ENCODE measurements around the gene DEPDC4. TPM values are rescaled to one million over a fixed set of nuclear protein-coding genes. Genes with fewer than 3 reads are reported as not detected.
"Not testable (repeated sequence)": the region's sequence is repeated elsewhere in the genome, so short reads cannot be mapped to it uniquely, and the experiment has no call there.

The DEPDC4 gene
- total RNA-seq, 1 donor from 2014 or later: 0.82 TPM

GRCh38 chr12:100225491-100225890, 41.4 kb downstream of the DEPDC4 start:
- Mint-ChIP-seq H3K4me3 (ENCODE audit: unreplicated experiment) (no peak overlapping the region), H3K36me3 (ENCODE audit: low read depth, unreplicated experiment) (no peaks in the 10 kb centered on the region), H3K27ac (ENCODE audit: unreplicated experiment) (no peak overlapping the region), H3K4me1 (ENCODE audit: unreplicated experiment) (no peaks in the 10 kb centered on the region), H3K9me3 (ENCODE audit: unreplicated experiment) (no peaks in the 10 kb centered on the region), H3K27me3 (ENCODE audit: unreplicated experiment) (peaks cover 2% of the 10 kb centered on the region)
- no peak for TF ChIP-seq CTCF (IDR thresholded peaks at IDR 0.05; ENCODE audit: unreplicated experiment)
- DNase-seq (ENCODE audit: low spot score): no peak

GRCh38 chr12:100222173-100222572, 44.7 kb downstream of the DEPDC4 start:
- not testable (repeated sequence) for H3K36me3 Mint-ChIP-seq (ENCODE audit: low read depth, unreplicated experiment); H3K4me1 Mint-ChIP-seq (ENCODE audit: unreplicated experiment); H3K4me3 Mint-ChIP-seq (ENCODE audit: unreplicated experiment); H3K9me3 Mint-ChIP-seq (ENCODE audit: unreplicated experiment); DNase-seq (ENCODE audit: low spot score); H3K27me3 Mint-ChIP-seq (ENCODE audit: unreplicated experiment); H3K27ac Mint-ChIP-seq (ENCODE audit: unreplicated experiment)

- H3K4me1 Mint-ChIP-seq (ENCODE audit: unreplicated experiment): peaks cover 6% of the 10 kb centered on the region
- no peak overlapping the region for H3K27ac Mint-ChIP-seq (ENCODE audit: unreplicated experiment)
- TF ChIP-seq CTCF (IDR thresholded peaks at IDR 0.05; ENCODE audit: unreplicated experiment): no peak
- no peak overlapping the region for H3K4me3 Mint-ChIP-seq (ENCODE audit: unreplicated experiment)
- no peaks in the 10 kb centered on the region for H3K36me3 Mint-ChIP-seq (ENCODE audit: low read depth, unreplicated experiment)
- no peaks in the 10 kb centered on the region for H3K27me3 Mint-ChIP-seq (ENCODE audit: unreplicated experiment)
- no peaks in the 10 kb centered on the region for H3K9me3 Mint-ChIP-seq (ENCODE audit: unreplicated experiment)
- no peak for DNase-seq (ENCODE audit: low spot score)
Observed at GRCh38 chr12:100221523-100221922, 45.4 kb downstream of the DEPDC4 start.

GRCh38 chr12:100219328-100220109, 47.4 kb downstream of the DEPDC4 start:
- H3K4me1 Mint-ChIP-seq (ENCODE audit: unreplicated experiment): peaks cover 6% of the 10 kb centered on the region
- no peaks in the 10 kb centered on the region for H3K9me3 Mint-ChIP-seq (ENCODE audit: unreplicated experiment)
- no peak for DNase-seq (ENCODE audit: low spot score)
- TF ChIP-seq CTCF (IDR thresholded peaks at IDR 0.05; ENCODE audit: unreplicated experiment): no peak
- no peak overlapping the region for H3K4me3 Mint-ChIP-seq (ENCODE audit: unreplicated experiment)
- H3K27ac Mint-ChIP-seq (ENCODE audit: unreplicated experiment): peak overlapping the region; percentile 22
- H3K27me3 Mint-ChIP-seq (ENCODE audit: unreplicated experiment): no peaks in the 10 kb centered on the region
- no peaks in the 10 kb centered on the region for H3K36me3 Mint-ChIP-seq (ENCODE audit: low read depth, unreplicated experiment)

GRCh38 chr12:100216337-100216736, 50.5 kb downstream of the DEPDC4 start:
- DNase-seq (ENCODE audit: low spot score): no peak
- Mint-ChIP-seq H3K27ac (ENCODE audit: unreplicated experiment) (no peak overlapping the region), H3K36me3 (ENCODE audit: low read depth, unreplicated experiment) (no peaks in the 10 kb centered on the region), H3K4me3 (ENCODE audit: unreplicated experiment) (no peak overlapping the region), H3K9me3 (ENCODE audit: unreplicated experiment) (no peaks in the 10 kb centered on the region), H3K27me3 (ENCODE audit: unreplicated experiment) (no peaks in the 10 kb centered on the region), H3K4me1 (ENCODE audit: unreplicated experiment) (peaks cover 6% of the 10 kb centered on the region)
- no peak for TF ChIP-seq CTCF (IDR thresholded peaks at IDR 0.05; ENCODE audit: unreplicated experiment)

Measured in endothelial cell (in vitro differentiated cells).